ENCODE data around the gene CAPN14.

CAPN14 gene

GRCh38 chr2:31223026-31223425 lies 5.7 kb upstream of the CAPN14 start:
- DNase-seq: no peak

GRCh38 chr2:31222071-31222470 lies 4.8 kb upstream of the CAPN14 start:
- DNase-seq: no peak

- DNase-seq: no peak
Measured at GRCh38 chr2:31221544-31221943, 4.2 kb upstream of the CAPN14 start.

GRCh38 chr2:31219131-31219969 lies 2.0 kb upstream of the CAPN14 start:
- no peak for DNase-seq

- DNase-seq: no peak
Measured at GRCh38 chr2:31216734-31217133, 581 bp downstream of the CAPN14 start.

- DNase-seq: no peak
Measured at GRCh38 chr2:31214444-31214915, 2.8 kb downstream of the CAPN14 start.

GRCh38 chr2:31213601-31214443 lies 3.5 kb downstream of the CAPN14 start:
- no peak for DNase-seq

GRCh38 chr2:31212659-31213600 lies 4.4 kb downstream of the CAPN14 start:
- no peak for DNase-seq

- no peak for DNase-seq
Measured at GRCh38 chr2:31208240-31208639, 9.1 kb downstream of the CAPN14 start.

GRCh38 chr2:31207790-31208189 lies 9.5 kb downstream of the CAPN14 start:
- no peak for DNase-seq

GRCh38 chr2:31205613-31206012 lies 11.7 kb downstream of the CAPN14 start:
- DNase-seq: no peak

- no peak for DNase-seq
Measured at GRCh38 chr2:31205186-31205585, 12.1 kb downstream of the CAPN14 start.

- no peak for DNase-seq
Measured at GRCh38 chr2:31204783-31205182, 12.5 kb downstream of the CAPN14 start.

GRCh38 chr2:31203916-31204315 lies 13.4 kb downstream of the CAPN14 start:
- DNase-seq: no peak

- DNase-seq: no peak
Measured at GRCh38 chr2:31202833-31203232, 14.5 kb downstream of the CAPN14 start.

GRCh38 chr2:31202041-31202440 lies 15.3 kb downstream of the CAPN14 start:
- DNase-seq: no peak

GRCh38 chr2:31200972-31201371 lies 16.3 kb downstream of the CAPN14 start:
- DNase-seq: no peak

GRCh38 chr2:31199206-31199605 lies 18.1 kb downstream of the CAPN14 start:
- no peak for DNase-seq

- no peak for DNase-seq
Measured at GRCh38 chr2:31197669-31198068, 19.6 kb downstream of the CAPN14 start.

- DNase-seq: no peak
Measured at GRCh38 chr2:31197166-31197565, 20.1 kb downstream of the CAPN14 start.

- DNase-seq: no peak
Measured at GRCh38 chr2:31196622-31197021, 20.7 kb downstream of the CAPN14 start.

- no peak for DNase-seq
Measured at GRCh38 chr2:31193806-31194205, 23.5 kb downstream of the CAPN14 start.

All from effector CD4-positive, alpha-beta T cell (primary cell).